ENCODE measurements around the gene AFAP1.
"Not testable (repeated sequence)": the region's sequence is repeated elsewhere in the genome, so short reads cannot be mapped to it uniquely, and the experiment has no call there.

DNA sequence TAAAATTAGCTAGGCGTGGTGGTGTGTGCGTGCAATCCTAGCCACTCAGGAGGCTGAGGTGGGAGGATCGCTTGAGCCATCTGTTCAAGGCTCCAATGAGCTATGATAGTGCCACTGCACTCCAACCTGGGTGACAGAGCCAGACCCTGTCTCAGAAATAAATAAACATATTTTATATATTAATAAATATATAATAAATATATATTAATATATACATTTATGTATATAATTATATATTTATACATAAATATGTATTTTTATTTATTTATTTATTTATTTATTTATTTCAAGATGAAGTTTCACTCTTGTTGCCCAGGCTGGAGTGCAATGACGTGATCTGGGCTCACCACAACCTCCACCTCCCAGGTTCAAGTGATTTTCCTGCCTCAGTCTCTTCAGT, 4.0 kb upstream of the AFAP1 start:
- TF ChIP-seq, protein P1, sequence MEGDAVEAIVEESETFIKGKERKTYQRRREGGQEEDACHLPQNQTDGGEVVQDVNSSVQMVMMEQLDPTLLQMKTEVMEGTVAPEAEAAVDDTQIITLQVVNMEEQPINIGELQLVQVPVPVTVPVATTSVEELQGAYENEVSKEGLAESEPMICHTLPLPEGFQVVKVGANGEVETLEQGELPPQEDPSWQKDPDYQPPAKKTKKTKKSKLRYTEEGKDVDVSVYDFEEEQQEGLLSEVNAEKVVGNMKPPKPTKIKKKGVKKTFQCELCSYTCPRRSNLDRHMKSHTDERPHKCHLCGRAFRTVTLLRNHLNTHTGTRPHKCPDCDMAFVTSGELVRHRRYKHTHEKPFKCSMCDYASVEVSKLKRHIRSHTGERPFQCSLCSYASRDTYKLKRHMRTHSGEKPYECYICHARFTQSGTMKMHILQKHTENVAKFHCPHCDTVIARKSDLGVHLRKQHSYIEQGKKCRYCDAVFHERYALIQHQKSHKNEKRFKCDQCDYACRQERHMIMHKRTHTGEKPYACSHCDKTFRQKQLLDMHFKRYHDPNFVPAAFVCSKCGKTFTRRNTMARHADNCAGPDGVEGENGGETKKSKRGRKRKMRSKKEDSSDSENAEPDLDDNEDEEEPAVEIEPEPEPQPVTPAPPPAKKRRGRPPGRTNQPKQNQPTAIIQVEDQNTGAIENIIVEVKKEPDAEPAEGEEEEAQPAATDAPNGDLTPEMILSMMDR (IDR thresholded peaks at IDR 0.05): not testable (repeated sequence)
- TF ChIP-seq POLR2A, POLR2AphosphoS5 (IDR thresholded peaks at IDR 0.05): not testable (repeated sequence)

Measured in transverse colon (tissue), 4 donors.